NB4 (cell line): ENCODE measurements around the gene SULF2.

Source experiments
- MAX ChIP-seq: IDR thresholded peaks from 2 replicates; pipeline ENCODE4 v1.6.1; 2011; ENCODE audit warnings: low read depth, low read length
- TF ChIP-seq, protein P1 (sequence below): IDR thresholded peaks from one replicate; pipeline ENCODE4 v1.5.1; 2012; ENCODE audit warnings: low read depth, low read length

- TF ChIP-seq, protein P1, sequence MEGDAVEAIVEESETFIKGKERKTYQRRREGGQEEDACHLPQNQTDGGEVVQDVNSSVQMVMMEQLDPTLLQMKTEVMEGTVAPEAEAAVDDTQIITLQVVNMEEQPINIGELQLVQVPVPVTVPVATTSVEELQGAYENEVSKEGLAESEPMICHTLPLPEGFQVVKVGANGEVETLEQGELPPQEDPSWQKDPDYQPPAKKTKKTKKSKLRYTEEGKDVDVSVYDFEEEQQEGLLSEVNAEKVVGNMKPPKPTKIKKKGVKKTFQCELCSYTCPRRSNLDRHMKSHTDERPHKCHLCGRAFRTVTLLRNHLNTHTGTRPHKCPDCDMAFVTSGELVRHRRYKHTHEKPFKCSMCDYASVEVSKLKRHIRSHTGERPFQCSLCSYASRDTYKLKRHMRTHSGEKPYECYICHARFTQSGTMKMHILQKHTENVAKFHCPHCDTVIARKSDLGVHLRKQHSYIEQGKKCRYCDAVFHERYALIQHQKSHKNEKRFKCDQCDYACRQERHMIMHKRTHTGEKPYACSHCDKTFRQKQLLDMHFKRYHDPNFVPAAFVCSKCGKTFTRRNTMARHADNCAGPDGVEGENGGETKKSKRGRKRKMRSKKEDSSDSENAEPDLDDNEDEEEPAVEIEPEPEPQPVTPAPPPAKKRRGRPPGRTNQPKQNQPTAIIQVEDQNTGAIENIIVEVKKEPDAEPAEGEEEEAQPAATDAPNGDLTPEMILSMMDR = no peak
- TF ChIP-seq MAX = no peak
Measured at GRCh38 chr20:47660602-47660905, 124.7 kb downstream of the SULF2 start.
